HG03439 (cell line): ENCODE measurements around the gene PJA2.
"Not testable (repeated sequence)": the region's sequence is repeated elsewhere in the genome, so short reads cannot be mapped to it uniquely, and the experiment has no call there.

Experiments
- ATAC-seq: cut with Tn5 transposase; IDR thresholded peaks from one replicate; pipeline ENCODE4 v1.9.1; 2021; ENCODE audit warnings: mild to moderate bottlenecking, moderate library complexity; ENCODE audit not compliant: unreplicated experiment

Gene PJA2

DNA sequence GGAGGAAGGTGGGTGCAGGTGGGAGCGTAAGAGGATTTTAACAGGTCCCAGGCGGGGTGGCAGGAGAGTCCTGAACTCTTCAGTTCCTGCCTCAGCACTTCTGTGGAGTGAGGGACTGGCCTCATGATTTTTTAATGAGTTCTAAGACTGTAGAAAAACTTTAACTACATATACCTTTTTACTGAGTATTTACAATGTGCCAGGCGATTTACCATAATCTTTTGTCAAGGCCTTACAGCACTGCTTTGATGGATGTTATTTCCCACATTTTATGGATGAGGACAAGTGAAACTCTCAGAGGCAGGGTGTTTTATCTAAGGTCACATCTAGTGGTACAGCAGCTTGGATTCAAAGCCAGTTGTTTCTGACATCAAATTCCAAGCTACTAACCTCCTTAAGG is 99.5 kb downstream of the PJA2 start:
- no peak for ATAC-seq

DNA sequence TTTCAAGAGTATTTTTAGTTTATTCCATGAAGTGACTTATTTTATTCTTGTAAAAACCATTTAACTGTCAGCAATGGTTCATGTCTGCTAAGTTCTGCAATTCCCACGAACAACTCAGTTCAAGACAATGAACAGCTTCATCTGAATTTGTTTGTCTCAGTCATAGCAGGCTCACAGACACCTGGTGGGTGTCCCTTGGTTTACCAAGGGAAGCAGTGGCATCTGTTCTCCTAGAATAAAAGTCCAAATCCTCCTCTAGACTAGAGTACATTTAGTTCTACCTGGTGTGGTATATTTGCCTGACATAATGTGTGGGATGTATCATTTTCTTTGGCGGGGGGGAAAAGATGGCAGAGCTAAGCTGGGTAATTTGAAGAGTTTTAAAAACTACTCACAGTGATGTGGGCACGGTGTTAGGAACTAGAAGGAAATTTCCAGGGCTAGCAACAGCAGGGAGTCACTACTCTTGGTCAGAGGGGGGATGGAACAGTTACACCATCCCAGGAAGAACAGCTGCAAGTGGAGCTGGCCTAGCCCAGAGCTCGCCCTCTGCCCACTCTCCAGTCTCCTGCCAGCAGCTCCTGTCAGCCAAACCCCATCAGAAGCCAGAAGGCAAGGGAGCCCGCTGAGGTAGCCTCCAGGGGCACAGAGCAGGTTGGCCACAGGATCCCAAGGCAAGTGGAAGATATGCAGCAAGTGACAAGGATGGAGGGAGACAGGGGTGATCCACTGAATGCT is 100.3 kb downstream of the PJA2 start:
- ATAC-seq: no peak

GRCh38 chr5:109307951-109308350 is 101.8 kb downstream of the PJA2 start:
- ATAC-seq: no peak

- ATAC-seq: no peak
These were observed 102.3 kb downstream of the PJA2 start for GRCh38 chr5:109307456-109307855.

DNA sequence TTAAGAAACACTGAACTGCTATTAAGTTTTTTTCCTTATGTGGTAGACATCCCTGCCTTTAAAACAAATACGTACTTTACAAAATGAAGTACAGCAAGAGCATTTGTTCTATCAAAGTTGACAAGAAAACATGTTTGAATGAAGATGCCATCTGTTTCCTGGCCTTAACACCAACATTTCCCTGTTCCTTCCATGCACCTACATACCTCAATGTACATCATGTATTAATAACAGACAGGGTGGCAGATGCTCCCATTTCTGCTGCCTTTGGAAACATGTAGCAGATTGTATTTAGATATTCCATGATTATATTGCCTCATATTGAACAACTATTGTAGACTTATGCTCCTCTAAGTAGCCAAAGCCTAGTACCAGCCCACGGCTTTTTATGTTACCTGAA is 104.4 kb downstream of the PJA2 start:
- no peak for ATAC-seq

- no peak for ATAC-seq
These were observed 105.5 kb downstream of the PJA2 start for GRCh38 chr5:109304309-109304708.

DNA sequence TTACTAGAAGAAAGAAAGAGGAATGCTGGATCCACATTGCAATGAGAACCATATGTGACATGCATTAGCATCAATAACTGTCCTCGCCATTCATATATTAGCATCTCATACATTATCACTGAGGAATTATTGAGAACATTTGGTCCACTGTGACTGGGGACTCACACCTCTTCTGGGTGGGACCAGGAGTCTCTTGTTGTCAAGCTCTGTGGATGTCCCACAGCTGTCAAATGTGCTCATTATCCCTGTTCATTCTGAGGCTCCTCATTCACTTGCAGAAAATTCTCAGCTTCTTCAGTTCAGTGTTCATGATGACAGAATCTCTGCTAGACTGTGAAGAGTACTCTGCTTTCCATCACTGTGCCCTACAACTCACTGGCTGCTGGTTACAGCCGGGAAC is 109.4 kb downstream of the PJA2 start:
- no peak for ATAC-seq

DNA sequence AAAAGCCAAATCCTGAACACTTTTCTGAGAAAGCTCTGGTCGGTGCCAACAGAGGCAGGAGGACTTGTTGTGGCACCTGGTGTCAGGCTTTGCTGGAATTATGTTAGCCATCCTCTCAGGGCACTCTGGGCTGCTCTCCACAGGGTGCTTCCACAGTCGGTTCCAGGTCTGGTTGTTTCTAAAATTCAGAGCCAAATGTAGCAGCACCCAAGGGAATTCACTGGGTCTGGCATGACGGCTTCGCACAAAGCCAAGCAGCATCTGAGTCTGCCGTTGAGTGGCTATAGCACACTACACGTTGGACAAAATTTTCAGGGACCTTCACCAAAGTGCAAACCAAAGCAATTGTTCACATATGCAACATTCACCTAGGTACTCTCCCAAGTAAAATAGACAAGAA is 110.2 kb downstream of the PJA2 start:
- no peak for ATAC-seq

- no peak for ATAC-seq
These were observed 111.0 kb downstream of the PJA2 start for GRCh38 chr5:109298794-109299193.

DNA sequence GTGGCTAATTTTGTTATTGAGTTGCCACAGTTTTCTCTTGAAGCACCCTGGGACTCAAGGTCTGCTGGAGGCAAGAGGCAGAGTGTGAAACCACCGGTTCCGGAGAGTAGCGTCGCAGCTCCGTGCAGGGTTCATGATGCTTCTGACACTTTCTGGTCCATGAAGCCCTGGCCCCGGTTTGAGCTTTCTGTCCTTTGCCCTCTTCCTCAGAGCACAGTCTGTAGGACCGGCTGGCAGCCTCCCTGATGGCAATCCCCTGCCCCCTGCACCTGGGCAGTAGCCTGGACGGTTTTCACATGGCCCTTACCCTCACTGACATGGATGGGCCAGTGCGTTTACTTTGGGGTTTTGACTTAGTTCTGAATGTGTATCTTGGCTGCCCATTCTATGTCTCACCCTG is 111.9 kb downstream of the PJA2 start:
- ATAC-seq: no peak

DNA sequence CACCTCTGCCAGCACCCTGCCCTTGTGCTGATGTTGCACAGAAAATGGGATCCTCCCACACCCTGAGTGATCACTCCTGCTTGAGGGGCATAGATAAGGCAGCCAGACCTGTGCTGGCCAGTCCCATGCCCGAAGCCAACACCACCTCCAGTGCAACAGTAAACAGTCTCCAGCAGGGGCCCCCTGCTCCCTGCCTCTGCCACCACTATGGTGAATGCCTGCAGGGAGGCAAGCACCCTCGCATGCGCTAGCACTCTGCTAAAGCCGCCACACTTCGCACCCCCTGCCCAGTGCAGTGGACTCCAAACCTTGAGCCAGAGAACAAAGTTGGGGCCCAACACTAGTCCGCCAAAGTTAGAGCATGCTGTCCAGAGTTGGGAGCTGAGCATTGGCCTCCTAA is 118.7 kb downstream of the PJA2 start:
- ATAC-seq: no peak

DNA sequence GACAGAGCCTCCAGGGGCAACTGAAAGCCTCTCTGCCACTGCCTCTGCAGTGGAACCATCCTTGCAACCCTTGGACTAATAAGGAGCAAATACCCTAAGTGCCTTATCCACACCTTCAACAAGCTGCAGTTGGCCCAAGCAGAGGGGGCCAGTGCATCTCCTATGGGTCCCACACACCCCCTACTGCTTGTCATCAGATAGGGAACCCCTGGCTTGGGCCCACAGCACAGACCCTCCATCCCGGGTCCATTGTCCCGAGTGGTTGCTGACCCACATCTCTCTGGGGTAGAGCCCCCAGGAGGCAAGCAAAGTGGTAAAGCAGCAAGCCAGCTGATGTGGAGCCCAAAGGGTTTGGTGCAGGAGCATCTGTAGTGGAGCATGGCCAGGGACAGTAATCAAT is 119.5 kb downstream of the PJA2 start:
- no peak for ATAC-seq

- not testable (repeated sequence) for ATAC-seq
These were observed 123.1 kb downstream of the PJA2 start for GRCh38 chr5:109286628-109287027.
